Liver (tissue), 3 donors: Measurements from ENCODE around the gene PTPRN.

Source experiments
- RXRA ChIP-seq, 2 donors: IDR thresholded peaks; 2 replicates each; pipeline ENCODE4 v1.6.1; 2017 to 2018; ENCODE audit warnings: antibody characterized with exemption in 2 of 2, mild to moderate bottlenecking in 1 of 2
- TF ChIP-seq, protein P1 (sequence below): fragments of 150-350 bp; IDR thresholded peaks from 2 replicates; pipeline ENCODE4 v1.5.1; 2017; ENCODE audit warnings: improper control_type of control experiment, low read depth, low read length; ENCODE audit not compliant: missing input control
- TF ChIP-seq, protein P2 (sequence below): IDR thresholded peaks from 2 replicates; pipeline ENCODE4 v1.6.1; 2016; ENCODE audit warnings: antibody characterized with exemption
- donor health status: healthy.
- donor health status: healthy.

DNA sequence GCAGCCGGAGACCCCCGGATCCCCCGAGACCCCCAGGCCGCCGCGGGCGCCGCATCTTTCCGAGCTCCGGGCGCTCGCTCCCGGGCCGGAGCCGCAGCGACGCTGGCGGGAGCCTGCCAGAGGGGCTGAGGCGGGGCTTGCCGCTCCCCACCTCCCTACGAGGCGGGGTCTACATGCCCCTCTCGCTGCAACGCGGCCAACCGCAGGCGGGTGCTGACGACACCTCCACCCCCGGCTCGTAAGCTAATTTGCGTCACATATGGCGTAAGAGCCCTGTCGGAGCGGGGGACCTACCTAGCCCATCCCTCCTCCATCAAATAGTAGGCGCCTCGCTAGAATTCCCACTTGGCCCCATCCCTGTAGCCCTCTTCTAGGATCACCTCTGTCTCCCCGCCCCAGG, at the start of gene PTPRN:
- TF ChIP-seq, protein P1, sequence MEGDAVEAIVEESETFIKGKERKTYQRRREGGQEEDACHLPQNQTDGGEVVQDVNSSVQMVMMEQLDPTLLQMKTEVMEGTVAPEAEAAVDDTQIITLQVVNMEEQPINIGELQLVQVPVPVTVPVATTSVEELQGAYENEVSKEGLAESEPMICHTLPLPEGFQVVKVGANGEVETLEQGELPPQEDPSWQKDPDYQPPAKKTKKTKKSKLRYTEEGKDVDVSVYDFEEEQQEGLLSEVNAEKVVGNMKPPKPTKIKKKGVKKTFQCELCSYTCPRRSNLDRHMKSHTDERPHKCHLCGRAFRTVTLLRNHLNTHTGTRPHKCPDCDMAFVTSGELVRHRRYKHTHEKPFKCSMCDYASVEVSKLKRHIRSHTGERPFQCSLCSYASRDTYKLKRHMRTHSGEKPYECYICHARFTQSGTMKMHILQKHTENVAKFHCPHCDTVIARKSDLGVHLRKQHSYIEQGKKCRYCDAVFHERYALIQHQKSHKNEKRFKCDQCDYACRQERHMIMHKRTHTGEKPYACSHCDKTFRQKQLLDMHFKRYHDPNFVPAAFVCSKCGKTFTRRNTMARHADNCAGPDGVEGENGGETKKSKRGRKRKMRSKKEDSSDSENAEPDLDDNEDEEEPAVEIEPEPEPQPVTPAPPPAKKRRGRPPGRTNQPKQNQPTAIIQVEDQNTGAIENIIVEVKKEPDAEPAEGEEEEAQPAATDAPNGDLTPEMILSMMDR = no peak
- TF ChIP-seq, protein P2, sequence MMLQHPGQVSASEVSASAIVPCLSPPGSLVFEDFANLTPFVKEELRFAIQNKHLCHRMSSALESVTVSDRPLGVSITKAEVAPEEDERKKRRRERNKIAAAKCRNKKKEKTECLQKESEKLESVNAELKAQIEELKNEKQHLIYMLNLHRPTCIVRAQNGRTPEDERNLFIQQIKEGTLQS = no peak
- no peak for TF ChIP-seq RXRA (IDR thresholded peaks at IDR 0.05)
